Measurements from ENCODE around the gene UBE2H. TPM values are rescaled to one million over a fixed set of nuclear protein-coding genes. Genes with fewer than 3 reads are reported as not detected.

The UBE2H gene
- total RNA-seq, 4 donors from 2014 or later = 57.2 to 92.6 (median 85.7) TPM

DNA sequence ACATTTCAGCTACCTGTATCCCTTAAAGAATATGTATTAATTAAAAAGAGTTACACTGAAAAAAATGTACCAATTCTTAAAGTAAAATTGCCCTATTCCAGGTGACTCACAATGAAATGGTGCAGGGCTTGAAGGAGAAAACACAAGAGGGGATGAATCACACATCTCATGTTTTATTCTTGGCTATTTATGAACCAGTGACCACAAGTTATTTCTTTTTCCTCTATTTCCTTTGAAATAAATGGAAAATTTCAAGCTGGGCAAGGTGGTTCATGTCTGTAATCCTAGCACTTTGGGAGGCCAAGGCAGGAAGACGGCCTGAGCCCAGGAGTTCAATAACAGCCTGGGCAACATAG, 106.8 kb downstream of the UBE2H start:
- TF ChIP-seq, protein P1, sequence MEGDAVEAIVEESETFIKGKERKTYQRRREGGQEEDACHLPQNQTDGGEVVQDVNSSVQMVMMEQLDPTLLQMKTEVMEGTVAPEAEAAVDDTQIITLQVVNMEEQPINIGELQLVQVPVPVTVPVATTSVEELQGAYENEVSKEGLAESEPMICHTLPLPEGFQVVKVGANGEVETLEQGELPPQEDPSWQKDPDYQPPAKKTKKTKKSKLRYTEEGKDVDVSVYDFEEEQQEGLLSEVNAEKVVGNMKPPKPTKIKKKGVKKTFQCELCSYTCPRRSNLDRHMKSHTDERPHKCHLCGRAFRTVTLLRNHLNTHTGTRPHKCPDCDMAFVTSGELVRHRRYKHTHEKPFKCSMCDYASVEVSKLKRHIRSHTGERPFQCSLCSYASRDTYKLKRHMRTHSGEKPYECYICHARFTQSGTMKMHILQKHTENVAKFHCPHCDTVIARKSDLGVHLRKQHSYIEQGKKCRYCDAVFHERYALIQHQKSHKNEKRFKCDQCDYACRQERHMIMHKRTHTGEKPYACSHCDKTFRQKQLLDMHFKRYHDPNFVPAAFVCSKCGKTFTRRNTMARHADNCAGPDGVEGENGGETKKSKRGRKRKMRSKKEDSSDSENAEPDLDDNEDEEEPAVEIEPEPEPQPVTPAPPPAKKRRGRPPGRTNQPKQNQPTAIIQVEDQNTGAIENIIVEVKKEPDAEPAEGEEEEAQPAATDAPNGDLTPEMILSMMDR (IDR thresholded peaks at IDR 0.05) = no peak
- DNase-seq (ENCODE audit: low spot score) (no peak), ATAC-seq (ENCODE audit: low FRiP score) (peak; percentile 43)

DNA sequence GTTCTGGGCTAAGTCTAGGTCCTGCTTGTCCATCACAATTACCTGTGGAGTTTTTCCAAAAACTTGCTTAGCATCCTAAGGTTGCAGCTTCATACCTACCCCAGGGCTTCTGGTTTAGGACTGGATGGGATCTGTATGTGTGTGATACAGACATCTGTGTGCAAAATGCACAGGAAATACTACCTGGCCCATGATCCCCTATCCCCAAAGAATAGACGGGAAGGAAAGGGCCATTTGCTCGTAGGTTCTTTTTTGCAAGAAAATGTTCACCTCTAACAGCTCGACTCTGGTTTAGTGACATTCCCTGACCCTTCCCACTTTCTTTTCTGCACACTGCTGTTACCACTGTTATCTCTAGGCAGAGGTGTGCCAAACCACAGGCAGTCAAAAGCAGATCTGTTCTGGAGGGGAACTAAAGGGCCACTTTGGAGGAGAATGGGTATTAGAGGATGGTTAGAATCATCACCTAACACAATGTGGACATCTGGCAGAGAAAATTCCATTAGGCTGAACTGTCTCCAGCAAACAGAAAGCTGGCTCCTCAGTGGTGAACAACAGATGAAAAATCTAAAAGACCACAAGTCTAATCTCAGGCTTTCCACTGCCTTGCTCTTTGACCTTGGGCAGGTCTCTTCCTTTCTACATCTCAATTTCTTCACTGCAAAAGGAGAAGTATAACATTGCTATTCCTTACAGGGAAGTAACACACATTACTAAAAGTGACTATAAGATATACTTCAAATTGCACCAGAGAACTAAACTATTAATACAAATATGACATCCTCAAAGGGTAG, 107.4 kb downstream of the UBE2H start:
- ATAC-seq (ENCODE audit: low FRiP score) = peak; percentile 28
- TF ChIP-seq, protein P1 (IDR thresholded peaks at IDR 0.05) = no peak
- no peak for DNase-seq (ENCODE audit: low spot score)

DNA sequence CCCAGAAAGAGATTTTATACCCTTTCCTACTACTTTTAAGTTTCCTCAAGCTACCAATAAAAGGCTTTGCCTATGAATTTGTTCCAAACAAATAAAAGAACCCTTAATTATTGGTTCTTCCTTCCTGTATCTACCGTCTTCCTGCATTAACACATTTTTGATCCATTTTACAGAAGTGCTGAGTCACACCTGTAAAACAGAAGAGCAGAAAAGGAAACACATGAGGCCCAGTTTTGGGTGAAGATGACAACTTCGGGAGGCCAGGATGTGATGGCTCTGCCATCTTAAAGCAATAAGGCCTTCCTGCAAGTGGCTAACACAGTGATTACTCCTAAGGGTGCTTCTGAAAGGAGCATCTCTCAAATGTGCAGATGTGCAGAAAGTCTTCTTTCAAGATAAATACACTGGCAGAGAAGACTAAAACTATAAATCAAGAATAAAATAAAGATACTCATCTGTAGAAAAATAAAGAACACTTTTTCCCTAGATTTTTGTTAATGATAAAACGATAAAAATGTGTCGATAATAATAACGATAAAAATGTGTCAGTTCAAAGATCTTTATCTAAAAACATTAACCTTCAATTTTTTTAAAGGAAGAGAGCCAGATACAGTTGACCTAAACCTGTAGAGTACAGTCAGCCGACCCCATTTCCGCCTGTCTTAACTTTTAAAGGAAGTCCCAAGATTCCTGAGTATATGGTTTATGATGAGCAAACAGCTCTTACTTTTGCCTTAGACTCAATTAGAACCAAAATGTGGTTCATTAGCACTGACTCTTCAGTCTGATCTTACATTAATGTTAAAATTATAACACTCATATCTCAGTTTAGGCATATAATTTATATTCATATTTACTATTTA, 108.6 kb downstream of the UBE2H start:
- DNase-seq (ENCODE audit: low spot score) (no peak), ATAC-seq (ENCODE audit: low FRiP score) (no peak)
- TF ChIP-seq, protein P1 (IDR thresholded peaks at IDR 0.05) = no peak

DNA sequence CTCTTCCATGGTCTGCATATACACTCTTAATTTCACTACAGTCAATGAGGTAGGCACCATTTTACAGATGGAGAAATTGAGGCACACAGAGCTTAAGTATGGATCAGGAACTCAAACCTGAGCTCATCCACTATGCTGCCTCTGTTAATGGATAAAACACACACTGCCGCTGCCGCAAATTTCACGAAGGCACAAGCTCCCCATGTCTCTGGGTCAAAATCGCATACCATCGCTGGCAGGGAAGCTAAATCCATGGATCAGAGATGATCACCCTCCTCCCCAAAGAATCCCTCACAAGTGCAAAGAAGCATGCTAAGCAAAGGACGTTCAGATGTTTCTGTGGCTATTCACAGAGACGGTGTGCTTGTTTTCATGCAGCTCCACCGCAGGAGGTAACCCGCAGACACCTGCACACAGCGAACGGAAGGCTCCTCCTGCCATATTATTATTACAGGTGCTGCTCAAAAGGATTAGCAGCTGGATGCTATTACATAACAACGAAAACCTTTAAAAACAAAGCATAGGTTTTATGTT, 109.3 kb downstream of the UBE2H start:
- no peak for ATAC-seq (ENCODE audit: low FRiP score)
- TF ChIP-seq, protein P1 (IDR thresholded peaks at IDR 0.05) = no peak
- DNase-seq (ENCODE audit: low spot score) = no peak

DNA sequence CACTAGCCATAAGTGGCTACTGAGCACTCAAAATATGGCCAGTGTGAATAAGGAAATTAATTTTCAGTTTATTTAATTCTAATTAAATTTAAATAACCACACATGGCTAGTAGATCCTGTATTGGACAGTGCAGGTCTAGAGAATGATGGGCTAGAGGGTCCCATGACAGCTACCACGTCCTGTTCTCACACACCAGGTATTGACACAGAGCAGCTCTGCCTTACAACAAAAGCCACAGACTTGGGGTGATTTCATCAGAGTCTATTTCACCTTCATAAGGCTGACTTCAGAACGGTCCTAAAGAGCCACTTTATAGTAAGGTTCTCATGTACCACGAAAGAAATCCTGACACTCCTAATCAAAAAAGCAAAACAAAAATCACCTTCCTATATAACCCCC, 111.3 kb downstream of the UBE2H start:
- DNase-seq (ENCODE audit: low spot score) (no peak), ATAC-seq (ENCODE audit: low FRiP score) (no peak)
- TF ChIP-seq, protein P1 (IDR thresholded peaks at IDR 0.05) = no peak

DNA sequence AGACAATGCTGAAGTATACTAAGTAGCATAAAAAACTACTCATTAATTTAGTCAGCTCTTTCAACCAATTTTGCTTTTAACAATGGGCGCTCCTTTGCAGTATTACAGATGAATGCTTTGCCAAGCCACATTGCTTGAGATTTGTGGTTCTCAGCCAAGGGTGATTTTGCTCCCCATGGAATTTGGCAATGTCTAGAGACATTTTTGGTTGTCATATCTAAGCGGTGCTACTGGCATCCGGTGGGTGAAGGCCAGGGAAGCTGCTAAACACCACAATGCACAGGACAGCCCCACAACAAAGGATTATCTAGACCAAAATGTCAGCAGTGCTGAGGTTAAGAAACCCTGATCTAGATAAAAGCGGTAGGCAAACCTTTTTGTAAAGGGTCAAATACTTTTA, 112.0 kb downstream of the UBE2H start:
- ATAC-seq (ENCODE audit: low FRiP score) (no peak), DNase-seq (ENCODE audit: low spot score) (no peak)
- TF ChIP-seq, protein P1 (IDR thresholded peaks at IDR 0.05) = no peak

Measured in omental fat pad (tissue), 4 donors.